Neural cell (in vitro differentiated cells): Measurements from ENCODE around the gene HERPUD1. TPM values are rescaled to one million over a fixed set of nuclear protein-coding genes. Genes with fewer than 3 reads are reported as not detected.
"Not testable (repeated sequence)": the region's sequence is repeated elsewhere in the genome, so short reads cannot be mapped to it uniquely, and the experiment has no call there.

Experiments
- H2AFZ ChIP-seq: fragments of 200-600, 300-800 bp; sonication (generic), shearing (Covaris generic); 2 replicates; pipeline ENCODE4 v1.6.0; 2014; ENCODE audit warnings: low read depth, mild to moderate bottlenecking, antibody characterized with exemption, low read length, moderate library complexity
- H3F3A ChIP-seq: fragments of 200-600 bp; shearing (Covaris generic); 2 replicates; pipeline ENCODE4 v1.6.1; 2016; ENCODE audit warnings: mild to moderate bottlenecking, moderate library complexity, mixed read lengths, antibody characterized with exemption, low read length; ENCODE audit not compliant: insufficient read depth, poor library complexity, severe bottlenecking
- H3K27ac ChIP-seq: fragments of 200-600, 300-800 bp; sonication (generic), shearing (Covaris generic); 2 replicates; pipeline ENCODE4 v1.5.1; 2014; ENCODE audit warnings: mild to moderate bottlenecking, low read length, moderate library complexity
- H3K27me3 ChIP-seq: fragments of 300-800, 200-600 bp; sonication (generic), shearing (Covaris generic); 2 replicates; pipeline ENCODE4 v1.6.0; 2014; ENCODE audit warnings: mild to moderate bottlenecking, low read depth, low read length, moderate library complexity; ENCODE audit not compliant: insufficient read depth
- H3K36me3 ChIP-seq: fragments of 300-800, 200-600 bp; sonication (generic), shearing (Covaris generic); 2 replicates; pipeline ENCODE4 v1.5.1; 2014; ENCODE audit warnings: mild to moderate bottlenecking, antibody characterized with exemption, low read length, moderate library complexity; ENCODE audit not compliant: insufficient read depth
- H3K4me2 ChIP-seq: fragments of 300-800, 200-600 bp; sonication (generic), shearing (Covaris generic); 2 replicates; pipeline ENCODE4 v1.6.0; 2014; ENCODE audit warnings: mild to moderate bottlenecking, low read length
- H3K4me3 ChIP-seq: fragments of 300-800, 200-600 bp; sonication (generic), shearing (Covaris generic); 2 replicates; pipeline ENCODE4 v1.5.1; 2014; ENCODE audit warnings: mild to moderate bottlenecking, low read length, moderate library complexity
- H3K79me2 ChIP-seq: fragments of 200-600 bp; shearing (Covaris generic); replicated peaks from 2 replicates; pipeline ENCODE4 v1.6.0; 2014; ENCODE audit warnings: mild to moderate bottlenecking, low read length, moderate library complexity; ENCODE audit not compliant: insufficient read depth
- H3K9ac ChIP-seq: fragments of 300-800, 200-600 bp; sonication (generic), shearing (Covaris generic); 2 replicates; pipeline ENCODE4 v1.6.1; 2016; ENCODE audit warnings: mild to moderate bottlenecking, low read length, mixed read lengths
- H3K9me2 ChIP-seq: fragments of 200-600 bp; shearing (Covaris generic); 2 replicates; pipeline ENCODE4 v1.6.1; 2016; ENCODE audit warnings: mild to moderate bottlenecking, low read length, mixed read lengths; ENCODE audit not compliant: insufficient read depth
- H3K9me3 ChIP-seq: fragments of 200-600, 300-800 bp; sonication (generic), shearing (Covaris generic); 2 replicates; pipeline ENCODE4 v1.6.1; 2016; ENCODE audit warnings: mild to moderate bottlenecking, mixed run types, low read length, moderate library complexity, mixed read lengths
- H4K20me1 ChIP-seq: fragments of 200-600 bp; shearing (Covaris generic); 2 replicates; pipeline ENCODE4 v1.6.1; 2016; ENCODE audit warnings: mild to moderate bottlenecking, mixed run types; ENCODE audit not compliant: insufficient read depth
- CTCF ChIP-seq: fragments of 450-650 bp; IDR thresholded peaks from 2 replicates; pipeline ENCODE4 v1.5.1; 2014; ENCODE audit warnings: antibody characterized with exemption, mild to moderate bottlenecking, moderate library complexity; ENCODE audit not compliant: poor library complexity, severe bottlenecking
- EP300 ChIP-seq: fragments of 450-650 bp; conservative IDR thresholded peaks from 2 replicates; pipeline ENCODE4 v1.6.1; 2014; ENCODE audit warnings: antibody characterized with exemption, mild to moderate bottlenecking, moderate library complexity; ENCODE audit not compliant: poor library complexity, severe bottlenecking
- EZH2 ChIP-seq: fragments of 200-600, 300-800 bp; shearing (Covaris generic), sonication (generic); IDR thresholded peaks from 2 replicates; pipeline ENCODE4 v1.6.1; 2014; ENCODE audit warnings: antibody characterized with exemption, low read length, borderline replicate concordance, mild to moderate bottlenecking; ENCODE audit not compliant: insufficient read depth, poor library complexity, severe bottlenecking
- MXI1 ChIP-seq: fragments of 450-650 bp; conservative IDR thresholded peaks from 2 replicates; pipeline ENCODE4 v1.6.1; 2014; ENCODE audit warnings: antibody characterized with exemption, mild to moderate bottlenecking; ENCODE audit not compliant: poor library complexity, severe bottlenecking
- POLR2AphosphoS5 ChIP-seq: IDR thresholded peaks from 2 replicates; pipeline ENCODE4 v1.6.1; 2012
- RAD21 ChIP-seq: fragments of 450-650 bp; conservative IDR thresholded peaks from 2 replicates; pipeline ENCODE4 v1.6.1; 2014; ENCODE audit warnings: antibody characterized with exemption, mild to moderate bottlenecking, moderate library complexity
- REST ChIP-seq: IDR thresholded peaks from 2 replicates; pipeline ENCODE4 v1.6.1; 2012; ENCODE audit warnings: borderline replicate concordance
- SMC3 ChIP-seq: fragments of 450-650 bp; conservative IDR thresholded peaks from 2 replicates; pipeline ENCODE4 v1.6.1; 2014; ENCODE audit warnings: antibody characterized with exemption, mild to moderate bottlenecking, moderate library complexity; ENCODE audit not compliant: poor library complexity
- TAF1 ChIP-seq: IDR thresholded peaks from 2 replicates; pipeline ENCODE4 v1.6.1; 2012; ENCODE audit warnings: low read depth
- polyA plus RNA-seq: library from polyadenylated mRNA; depleted of rRNA; stranded (reverse); fragments of >200 nt; gene quantifications from 2 replicates; pipeline ENCODE4 v1.2.3, GENCODE V29; 2014

The HERPUD1 gene
- polyA plus RNA-seq, 1 donor from 2014 or later, result 76.0 TPM

- TF ChIP-seq TAF1, result no peak
- H3K9me3 ChIP-seq, result no peaks in the 10 kb centered on the region
- H3K27ac ChIP-seq, result no peak overlapping the region
- no peaks in the 10 kb centered on the region for H3K9me2 ChIP-seq
- no peak overlapping the region for H3K4me2 ChIP-seq
- H2AFZ ChIP-seq, result no peak overlapping the region
- no peaks in the 10 kb centered on the region for H3K79me2 ChIP-seq
- H4K20me1 ChIP-seq, result no peaks in the 10 kb centered on the region
- H3F3A ChIP-seq, result no peaks in the 10 kb centered on the region
- no peak overlapping the region for H3K9ac ChIP-seq
- no peak overlapping the region for H3K4me3 ChIP-seq
- H3K27me3 ChIP-seq, result peaks cover 26% of the 10 kb centered on the region
- no peaks in the 10 kb centered on the region for H3K36me3 ChIP-seq
Measured at GRCh38 chr16:56985288-56985961, 53.5 kb downstream of the HERPUD1 start.

GRCh38 chr16:56985962-56986360, 54.0 kb downstream of the HERPUD1 start:
- TF ChIP-seq SMC3 (no peak), MXI1 (no peak), RAD21 (no peak)
- no peak overlapping the region for H3K9ac ChIP-seq
- no peaks in the 10 kb centered on the region for H3K9me2 ChIP-seq
- H3K36me3 ChIP-seq, result no peaks in the 10 kb centered on the region
- H3K27ac ChIP-seq, result no peak overlapping the region
- H4K20me1 ChIP-seq, result no peaks in the 10 kb centered on the region
- no peak overlapping the region for H2AFZ ChIP-seq
- H3F3A ChIP-seq, result no peaks in the 10 kb centered on the region
- H3K9me3 ChIP-seq, result no peaks in the 10 kb centered on the region
- H3K4me3 ChIP-seq, result no peak overlapping the region
- no peaks in the 10 kb centered on the region for H3K79me2 ChIP-seq
- no peak overlapping the region for H3K4me2 ChIP-seq
- peaks cover 31% of the 10 kb centered on the region for H3K27me3 ChIP-seq

- H4K20me1 ChIP-seq, result no peaks in the 10 kb centered on the region
- no peak overlapping the region for H2AFZ ChIP-seq
- H3K79me2 ChIP-seq, result no peaks in the 10 kb centered on the region
- no peak for TF ChIP-seq TAF1
- no peak for TF ChIP-seq EZH2
- TF ChIP-seq SMC3, result no peak
- no peak for TF ChIP-seq CTCF
- TF ChIP-seq MXI1, result no peak
- no peak for TF ChIP-seq POLR2AphosphoS5
- TF ChIP-seq REST, result no peak
- TF ChIP-seq EP300, result no peak
- H3K9me2 ChIP-seq, result no peaks in the 10 kb centered on the region
- no peak overlapping the region for H3K9ac ChIP-seq
- no peaks in the 10 kb centered on the region for H3F3A ChIP-seq
- no peak overlapping the region for H3K4me2 ChIP-seq
- no peak overlapping the region for H3K27ac ChIP-seq
- peaks cover 34% of the 10 kb centered on the region for H3K27me3 ChIP-seq
- H3K4me3 ChIP-seq, result no peak overlapping the region
- no peaks in the 10 kb centered on the region for H3K9me3 ChIP-seq
- no peaks in the 10 kb centered on the region for H3K36me3 ChIP-seq
Measured at GRCh38 chr16:56986361-56986760, 54.4 kb downstream of the HERPUD1 start.

GRCh38 chr16:56986908-56987307, 55.0 kb downstream of the HERPUD1 start:
- not testable (repeated sequence) for H3K4me3 ChIP-seq, H2AFZ ChIP-seq, H3K79me2 ChIP-seq, H3K27ac ChIP-seq, H3K4me2 ChIP-seq, H3K36me3 ChIP-seq, H4K20me1 ChIP-seq, H3K9ac ChIP-seq, H3K9me2 ChIP-seq, H3F3A ChIP-seq, H3K9me3 ChIP-seq
- H3K27me3 ChIP-seq, result peaks cover 34% of the 10 kb centered on the region
